Endodermal cell (in vitro differentiated cells): ENCODE results near the gene RBBP8. TPM values are rescaled to one million over a fixed set of nuclear protein-coding genes. Genes with fewer than 3 reads are reported as not detected.

Experiments used
- DNase-seq: peaks from one replicate; pipeline ENCODE4 v3.0.0-alpha.2; 2017
- H3K27ac ChIP-seq: 2 replicates; pipeline ENCODE4 v1.5.1; 2013; ENCODE audit warnings: mild to moderate bottlenecking, low read depth, low read length, moderate library complexity
- H3K27me3 ChIP-seq: 2 replicates; pipeline ENCODE4 v1.6.1; 2013; ENCODE audit warnings: mild to moderate bottlenecking, low read length, moderate library complexity; ENCODE audit not compliant: insufficient read depth, control insufficient read depth, poor library complexity, severe bottlenecking
- H3K36me3 ChIP-seq: 2 replicates; pipeline ENCODE4 v1.7.0; 2013; ENCODE audit warnings: mild to moderate bottlenecking, low read length, moderate library complexity; ENCODE audit not compliant: control insufficient read depth, insufficient read depth
- H3K4me1 ChIP-seq: one replicate; pipeline ENCODE4 v1.7.0; 2013; ENCODE audit warnings: low read length; ENCODE audit not compliant: control insufficient read depth, insufficient read depth
- H3K4me3 ChIP-seq: 2 replicates; pipeline ENCODE4 v1.5.1; 2013; ENCODE audit warnings: mild to moderate bottlenecking, low read length, moderate library complexity
- H3K9ac ChIP-seq: 2 replicates; pipeline ENCODE4 v1.6.1; 2013; ENCODE audit warnings: mild to moderate bottlenecking, low read length, moderate library complexity; ENCODE audit not compliant: poor library complexity, severe bottlenecking; ENCODE audit errors: extremely low read depth
- H3K9me3 ChIP-seq: 2 replicates; pipeline ENCODE4 v1.6.1; 2013; ENCODE audit warnings: mild to moderate bottlenecking, low read length, moderate library complexity; ENCODE audit not compliant: control insufficient read depth
- H3K27ac Mint-ChIP-seq: 2 replicates; pipeline ENCODE4 v1.8.0; 2020; ENCODE audit warnings: mixed read lengths
- H3K27me3 Mint-ChIP-seq: 2 replicates; pipeline ENCODE4 v1.8.0; 2021; ENCODE audit warnings: mild to moderate bottlenecking, mixed read lengths; ENCODE audit not compliant: insufficient read depth
- H3K36me3 Mint-ChIP-seq: 2 replicates; pipeline ENCODE4 v1.8.0; 2020; ENCODE audit warnings: low read depth, mixed read lengths
- H3K4me1 Mint-ChIP-seq: 2 replicates; pipeline ENCODE4 v1.8.0; 2020; ENCODE audit warnings: mixed read lengths
- H3K4me3 Mint-ChIP-seq: 2 replicates; pipeline ENCODE4 v1.8.0; 2020; ENCODE audit warnings: mild to moderate bottlenecking, moderate library complexity, mixed read lengths
- H3K9me3 Mint-ChIP-seq: 2 replicates; pipeline ENCODE4 v1.8.0; 2020; ENCODE audit warnings: mild to moderate bottlenecking, mixed read lengths
- WGBS, 2 experiments: methylation state at CpG; one replicate each; pipeline versions ENCODE4 v1.1.5 to v1.1.7; 2013; ENCODE audit warnings: missing lambda C conversion rate in 2 of 2, mixed read lengths in 1 of 2; ENCODE audit not compliant: insufficient coverage in 1 of 2, insufficient read length in 1 of 2; 5-methylcytosine and 5-hydroxymethylcytosine counted together
- total RNA-seq, 2 donors: library from RNA; stranded (reverse); fragmentation: NEBNext Ultra II Directional in 1 of 2; extraction: Animal tissue kit (Norgen Biotek cat#: 25700) in 1 of 2; gene quantifications; 2 replicates in 1 of 2; 3 replicates in 1 of 2; pipeline ENCODE4 v1.2.1, GENCODE V29; 2021
- TF ChIP-seq, protein P1 (sequence below): fragments of 200-600 bp; sonication (generic); conservative IDR thresholded peaks from 2 replicates; pipeline ENCODE4 v1.5.0; 2021; ENCODE audit warnings: antibody characterized with exemption, mild to moderate bottlenecking

RBBP8 gene
- total RNA-seq, 2 donors from 2014 or later = 44.3 to 55.5 TPM

- Histone ChIP-seq H3K9ac (no peak overlapping the region), H3K9me3 (no peaks in the 10 kb centered on the region), H3K27ac (no peak overlapping the region), H3K36me3 (peaks cover 81% of the 10 kb centered on the region), H3K27me3 (no peaks in the 10 kb centered on the region), H3K4me1 (no peaks in the 10 kb centered on the region), H3K4me3 (no peak overlapping the region)
- 92 to 100% methylated on average over 3 of the region's 3 CpGs for WGBS, 2 experiments
- peaks cover 32% of the 10 kb centered on the region for H3K36me3 Mint-ChIP-seq
- no peaks in the 10 kb centered on the region for H3K9me3 Mint-ChIP-seq
- no peaks in the 10 kb centered on the region for H3K27me3 Mint-ChIP-seq
- TF ChIP-seq, protein P1, sequence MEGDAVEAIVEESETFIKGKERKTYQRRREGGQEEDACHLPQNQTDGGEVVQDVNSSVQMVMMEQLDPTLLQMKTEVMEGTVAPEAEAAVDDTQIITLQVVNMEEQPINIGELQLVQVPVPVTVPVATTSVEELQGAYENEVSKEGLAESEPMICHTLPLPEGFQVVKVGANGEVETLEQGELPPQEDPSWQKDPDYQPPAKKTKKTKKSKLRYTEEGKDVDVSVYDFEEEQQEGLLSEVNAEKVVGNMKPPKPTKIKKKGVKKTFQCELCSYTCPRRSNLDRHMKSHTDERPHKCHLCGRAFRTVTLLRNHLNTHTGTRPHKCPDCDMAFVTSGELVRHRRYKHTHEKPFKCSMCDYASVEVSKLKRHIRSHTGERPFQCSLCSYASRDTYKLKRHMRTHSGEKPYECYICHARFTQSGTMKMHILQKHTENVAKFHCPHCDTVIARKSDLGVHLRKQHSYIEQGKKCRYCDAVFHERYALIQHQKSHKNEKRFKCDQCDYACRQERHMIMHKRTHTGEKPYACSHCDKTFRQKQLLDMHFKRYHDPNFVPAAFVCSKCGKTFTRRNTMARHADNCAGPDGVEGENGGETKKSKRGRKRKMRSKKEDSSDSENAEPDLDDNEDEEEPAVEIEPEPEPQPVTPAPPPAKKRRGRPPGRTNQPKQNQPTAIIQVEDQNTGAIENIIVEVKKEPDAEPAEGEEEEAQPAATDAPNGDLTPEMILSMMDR = no peak
- no peaks in the 10 kb centered on the region for H3K4me1 Mint-ChIP-seq
- H3K4me3 Mint-ChIP-seq = no peak overlapping the region
- DNase-seq = no peak
- no peak overlapping the region for H3K27ac Mint-ChIP-seq
These were observed 55.1 kb downstream of the RBBP8 start for GRCh38 chr18:22988208-22988607.

GRCh38 chr18:22998344-22998743 lies 65.2 kb downstream of the RBBP8 start:
- Histone ChIP-seq H3K27ac (no peak overlapping the region), H3K4me3 (no peak overlapping the region), H3K36me3 (peaks cover 38% of the 10 kb centered on the region), H3K27me3 (no peaks in the 10 kb centered on the region), H3K9ac (no peak overlapping the region), H3K4me1 (peaks cover 8% of the 10 kb centered on the region), H3K9me3 (no peaks in the 10 kb centered on the region)
- WGBS, 2 experiments = 84 to 89% methylated on average over 3 of the region's 3 CpGs
- TF ChIP-seq, protein P1 = no peak
- H3K9me3 Mint-ChIP-seq = no peaks in the 10 kb centered on the region
- no peak for DNase-seq
- peaks cover 3% of the 10 kb centered on the region for H3K4me1 Mint-ChIP-seq
- peaks cover 35% of the 10 kb centered on the region for H3K36me3 Mint-ChIP-seq
- H3K4me3 Mint-ChIP-seq = no peak overlapping the region
- H3K27me3 Mint-ChIP-seq = no peaks in the 10 kb centered on the region
- no peak overlapping the region for H3K27ac Mint-ChIP-seq

GRCh38 chr18:22999212-22999611 lies 66.1 kb downstream of the RBBP8 start:
- no peak for DNase-seq
- no peaks in the 10 kb centered on the region for H3K27me3 ChIP-seq
- Mint-ChIP-seq H3K27ac (peak overlapping the region; percentile 79), H3K4me3 (no peak overlapping the region), H3K27me3 (no peaks in the 10 kb centered on the region), H3K36me3 (peaks cover 34% of the 10 kb centered on the region), H3K4me1 (peaks cover 3% of the 10 kb centered on the region), H3K9me3 (no peaks in the 10 kb centered on the region)
- no peak overlapping the region for H3K27ac ChIP-seq
- H3K4me1 ChIP-seq = peaks cover 8% of the 10 kb centered on the region
- H3K9me3 ChIP-seq = no peaks in the 10 kb centered on the region
- H3K36me3 ChIP-seq = peaks cover 40% of the 10 kb centered on the region
- no peak overlapping the region for H3K4me3 ChIP-seq
- TF ChIP-seq, protein P1 = no peak
- 90% methylated on average over 1 of the region's 1 CpG; no CpG with 5 or more reads in 1 of the 2 experiments for WGBS, 2 experiments
- H3K9ac ChIP-seq = no peak overlapping the region
